Kidney tubule cell (primary cell): ENCODE measurements around the gene DNAH8.
A peak's percentile ranks its signal among the peaks of the same experiment; 100 is the strongest.

ENCODE experiments used
- DNase-seq: peaks from one replicate; pipeline ENCODE4 v3.0.0-alpha.2; 2018; ENCODE audit warnings: low spot score

DNAH8 gene

DNA sequence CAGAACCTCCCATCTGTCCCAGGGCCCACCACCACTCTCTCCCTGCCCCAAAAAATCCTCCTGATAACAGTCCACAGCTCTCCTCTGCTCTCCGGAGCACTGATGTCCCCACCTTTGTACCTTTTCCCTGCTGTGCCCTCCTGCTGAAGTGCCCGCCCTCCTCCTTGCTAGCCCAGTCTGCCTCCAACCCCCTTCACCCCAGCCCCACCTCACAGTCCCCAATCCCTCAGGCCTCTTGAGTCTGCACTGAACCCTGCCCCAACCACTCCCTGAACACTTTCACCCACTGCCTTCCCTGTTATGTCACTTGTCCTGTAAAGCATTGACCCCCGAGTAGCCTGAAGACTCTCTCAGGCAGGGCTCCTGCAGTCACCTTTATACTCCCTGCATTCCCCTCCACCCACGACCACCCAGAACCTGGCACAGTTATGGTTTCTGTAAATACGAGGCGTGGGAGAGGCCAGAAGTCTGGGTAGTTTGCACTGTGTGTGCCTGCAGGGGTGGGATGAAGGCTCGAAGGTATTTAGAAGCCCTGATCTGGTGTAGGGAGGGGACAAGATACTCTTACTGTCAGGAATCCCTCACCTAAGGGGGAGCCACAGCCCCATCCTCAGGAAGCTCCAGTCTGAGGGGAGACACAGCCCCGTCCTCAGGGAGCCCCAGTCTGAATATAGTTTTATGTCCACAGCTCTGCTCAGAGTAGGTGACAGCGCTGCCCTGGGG lies 338.9 kb downstream of the DNAH8 start:
- DNase-seq, result no peak

DNA sequence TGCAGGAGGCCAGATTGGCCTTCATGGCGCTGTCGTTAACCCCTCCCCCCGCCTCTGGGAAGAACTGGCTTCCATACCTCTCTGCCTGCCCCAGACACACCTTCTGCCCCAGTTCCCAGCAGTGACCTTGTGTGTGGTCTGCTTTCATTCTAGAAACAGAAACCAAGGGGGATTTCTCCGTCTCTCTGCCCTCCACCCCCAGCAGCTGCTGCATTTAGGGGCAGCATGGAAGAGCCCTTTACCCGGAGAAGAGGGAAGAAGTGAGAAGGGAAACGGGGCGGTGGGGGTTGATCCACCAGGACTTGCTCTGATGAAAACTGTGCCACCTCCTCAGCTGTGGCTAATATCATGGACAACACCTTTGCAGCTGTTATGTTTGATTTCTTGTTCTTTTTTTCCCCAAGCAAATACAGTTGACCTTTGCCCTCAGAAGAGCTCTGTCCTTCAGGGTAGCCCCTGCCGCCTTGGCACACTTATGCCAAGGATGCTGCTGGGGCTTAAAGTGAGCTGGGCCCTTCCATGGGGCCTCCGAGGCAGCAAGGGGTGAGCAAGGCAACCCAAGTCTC lies 339.5 kb downstream of the DNAH8 start:
- no peak for DNase-seq

DNA sequence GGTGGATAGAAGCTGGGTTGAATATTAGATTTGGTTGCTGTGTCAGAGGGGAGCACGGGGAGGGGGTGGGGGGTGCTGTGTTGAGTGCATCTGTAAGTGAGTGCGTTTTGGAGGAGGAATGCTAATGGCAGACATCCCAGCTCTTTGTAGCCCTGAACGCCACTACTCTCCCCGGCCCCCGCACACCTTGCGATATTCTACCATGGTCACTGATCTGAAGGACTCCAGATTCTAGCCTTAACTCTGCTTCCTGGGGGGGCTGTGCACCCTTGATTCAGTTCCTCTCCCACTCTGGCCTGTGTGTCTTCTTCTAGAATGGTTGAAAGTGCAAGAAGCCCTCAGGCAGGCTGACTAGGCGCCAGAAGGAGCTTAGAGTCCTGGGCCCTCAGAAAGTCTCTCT lies 340.6 kb downstream of the DNAH8 start:
- DNase-seq, result no peak

DNA sequence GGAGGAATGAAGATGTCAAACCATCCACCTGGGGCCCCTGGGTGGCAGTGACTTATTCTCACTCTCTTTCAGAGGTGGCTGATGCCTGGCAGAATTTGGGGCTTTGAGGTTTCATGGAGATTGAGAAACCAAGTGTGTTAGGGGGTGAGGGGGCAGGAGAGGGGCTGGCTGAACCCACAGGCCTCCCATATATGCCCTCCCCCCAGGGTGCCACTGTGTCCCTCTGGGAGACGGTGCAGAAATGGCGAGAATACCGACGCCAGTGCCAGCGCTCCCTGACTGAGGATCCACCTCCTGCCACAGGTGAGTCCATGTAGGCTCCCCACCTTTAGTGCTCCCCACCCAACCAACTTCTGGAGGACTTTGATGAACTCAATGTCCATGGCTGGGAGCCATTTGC lies 341.1 kb downstream of the DNAH8 start:
- no peak for DNase-seq

DNA sequence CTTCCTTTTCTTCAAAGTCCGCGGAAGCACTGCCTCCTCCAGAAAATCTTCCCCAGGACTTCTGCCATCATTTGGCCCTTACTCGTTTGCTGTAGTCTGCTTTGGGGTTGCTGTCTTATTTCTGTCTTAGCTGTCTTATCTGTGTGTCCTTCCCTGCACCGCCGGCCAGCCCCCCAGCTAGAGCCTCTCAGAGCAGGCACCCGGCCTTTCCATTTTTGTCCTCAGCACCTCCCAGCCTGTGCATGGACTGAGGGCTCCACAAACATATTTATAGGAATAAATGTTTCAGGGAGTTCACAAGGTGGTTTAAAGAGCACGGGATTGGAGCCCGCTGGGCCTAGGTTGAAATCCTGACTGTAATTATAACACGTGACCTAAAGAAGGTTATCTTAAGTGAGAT lies 341.6 kb downstream of the DNAH8 start:
- no peak for DNase-seq

DNA sequence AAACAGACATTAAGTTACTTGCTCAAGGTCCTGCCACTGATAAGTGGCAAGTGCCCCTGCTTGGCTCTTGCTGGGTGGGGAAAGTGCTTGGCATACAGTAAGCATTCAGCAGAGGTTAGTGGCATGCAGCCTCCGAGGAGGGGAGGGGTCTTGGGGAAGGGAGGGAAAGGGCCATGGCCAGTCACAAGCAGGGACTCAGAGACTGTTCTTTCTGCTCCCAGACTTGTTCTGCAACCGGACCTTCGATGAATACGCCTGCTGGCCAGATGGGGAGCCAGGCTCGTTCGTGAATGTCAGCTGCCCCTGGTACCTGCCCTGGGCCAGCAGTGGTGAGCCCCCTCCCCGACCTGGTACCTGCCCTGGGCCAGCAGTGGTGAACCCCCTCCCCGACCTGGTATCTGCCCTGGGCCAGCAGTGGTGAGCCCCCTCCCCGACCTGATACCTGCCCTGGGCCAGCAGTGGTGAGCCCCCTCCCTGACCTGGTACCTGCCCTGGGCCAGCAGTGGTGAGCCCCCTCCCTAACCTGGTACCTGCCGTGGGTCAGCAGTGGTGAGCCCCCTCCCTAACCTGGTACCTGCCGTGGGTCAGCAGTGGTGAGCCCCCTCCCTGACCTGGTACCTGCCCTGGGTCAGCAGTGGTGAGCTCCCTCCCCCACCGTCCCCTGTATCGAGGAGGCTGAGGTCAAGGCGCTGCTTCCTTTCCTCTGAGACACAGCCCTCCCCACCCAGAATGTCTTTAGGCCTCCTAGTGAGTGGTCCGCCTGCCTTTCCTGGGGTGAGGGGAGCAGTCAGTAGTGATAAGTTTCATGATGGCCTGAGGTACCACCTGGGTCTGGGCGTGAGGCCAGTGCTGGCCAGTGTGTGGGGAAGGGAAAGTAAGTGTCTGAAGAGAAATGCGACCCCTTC lies 342.4 kb downstream of the DNAH8 start:
- DNase-seq, result no peak

DNA sequence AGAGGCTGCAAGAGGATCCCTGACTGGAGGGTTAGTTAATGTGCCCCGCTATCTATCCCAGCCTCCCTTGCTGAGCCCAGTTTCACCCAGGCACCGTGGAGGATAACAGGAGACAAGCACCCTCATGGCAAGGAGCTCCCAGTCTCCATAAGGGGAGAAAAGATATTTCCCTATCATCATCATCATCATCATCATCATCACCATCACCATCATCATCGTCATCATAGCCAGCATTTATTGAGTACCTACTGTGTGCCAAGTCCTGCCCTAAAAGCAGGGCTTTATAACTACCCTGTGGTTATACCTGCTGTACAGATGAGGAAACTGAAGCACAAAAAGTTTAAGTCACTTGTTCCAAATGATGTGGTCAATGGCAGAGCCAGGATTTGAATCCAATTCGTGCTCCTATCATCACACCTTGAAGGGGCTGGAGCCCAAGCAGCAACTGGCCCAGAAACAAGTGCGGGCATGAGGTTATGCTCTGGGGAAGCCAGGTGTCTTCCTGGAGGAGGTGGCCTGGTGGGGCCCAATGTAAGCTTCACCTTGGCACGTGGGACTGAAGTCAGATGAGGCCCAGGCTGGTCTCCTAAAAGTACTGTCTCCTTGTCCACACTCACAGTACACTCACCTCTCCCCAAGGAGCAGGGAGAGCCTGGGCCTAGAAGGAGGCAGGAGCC lies 343.5 kb downstream of the DNAH8 start:
- no peak for DNase-seq

DNA sequence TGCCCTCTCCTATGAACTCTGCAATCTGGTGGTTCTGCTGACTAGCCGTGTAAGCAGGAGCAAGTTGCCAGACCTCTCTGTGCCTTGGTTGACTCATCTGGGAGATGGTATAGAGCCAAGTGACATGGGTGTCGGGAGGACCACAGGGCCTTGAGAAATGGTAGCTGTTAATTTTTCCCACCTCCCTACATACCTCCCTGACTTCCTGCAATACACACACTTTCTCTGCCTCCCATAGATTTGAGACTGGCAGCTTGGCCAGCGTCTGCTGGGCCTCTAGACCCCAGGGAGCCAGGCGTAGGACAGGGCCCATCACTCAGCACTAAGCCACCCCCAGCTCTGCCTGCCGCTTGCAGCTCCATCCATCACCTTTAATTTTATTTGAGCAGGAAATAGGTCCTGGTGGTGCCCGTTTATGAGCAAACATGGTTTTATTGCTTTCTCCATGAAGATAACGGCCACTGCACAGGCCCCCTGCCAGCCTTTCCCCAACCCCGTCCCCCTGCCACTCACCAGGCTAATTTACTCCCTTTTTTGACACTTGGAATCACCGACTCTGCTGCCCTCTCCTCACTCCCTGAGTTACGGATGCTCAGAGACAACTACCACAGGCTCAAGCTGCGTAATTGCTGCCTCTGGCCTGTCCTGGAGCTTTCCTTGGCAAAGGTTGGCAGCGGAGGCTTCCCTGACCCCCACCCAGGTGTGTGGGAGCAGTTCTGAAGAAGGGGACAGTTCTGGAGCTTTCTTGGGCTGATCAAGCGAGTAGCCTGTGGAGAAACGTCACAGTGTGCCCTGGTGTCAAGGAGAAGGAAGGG lies 344.6 kb downstream of the DNAH8 start:
- DNase-seq, result peak; percentile 3

DNA sequence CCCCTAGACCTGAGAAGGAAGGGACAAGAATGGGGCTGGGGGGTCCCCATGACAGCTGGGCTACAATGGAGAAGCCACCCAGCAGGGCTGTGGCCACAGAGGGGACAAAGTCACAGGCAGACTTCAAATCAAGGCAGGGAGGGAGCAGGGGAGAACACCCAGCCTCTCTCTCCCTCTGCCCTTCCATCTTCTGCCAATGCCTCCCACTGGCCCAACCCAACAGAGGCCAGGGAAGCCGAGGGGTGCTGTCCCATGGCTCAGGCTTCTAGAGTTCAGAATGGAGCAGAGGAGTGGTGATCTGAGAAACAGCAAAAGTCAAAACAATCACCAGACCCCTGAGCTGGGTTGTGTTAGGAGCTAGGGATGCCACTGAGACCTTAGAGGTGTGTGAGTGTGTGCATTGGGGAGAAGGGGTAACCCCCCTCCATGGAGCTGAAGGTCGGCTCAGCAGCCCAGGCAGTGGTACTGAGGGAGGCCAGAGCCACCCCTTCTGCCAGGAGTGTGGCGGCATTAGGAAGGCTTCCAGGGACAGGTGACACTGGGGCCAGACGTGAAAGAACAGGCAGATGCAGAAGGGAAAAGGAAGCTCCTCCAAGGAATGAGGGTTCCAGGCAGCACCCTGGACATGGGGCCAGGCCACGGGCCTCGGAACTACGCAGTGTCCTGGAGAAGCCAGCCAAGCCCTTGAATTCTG lies 345.5 kb downstream of the DNAH8 start:
- DNase-seq, result no peak

DNA sequence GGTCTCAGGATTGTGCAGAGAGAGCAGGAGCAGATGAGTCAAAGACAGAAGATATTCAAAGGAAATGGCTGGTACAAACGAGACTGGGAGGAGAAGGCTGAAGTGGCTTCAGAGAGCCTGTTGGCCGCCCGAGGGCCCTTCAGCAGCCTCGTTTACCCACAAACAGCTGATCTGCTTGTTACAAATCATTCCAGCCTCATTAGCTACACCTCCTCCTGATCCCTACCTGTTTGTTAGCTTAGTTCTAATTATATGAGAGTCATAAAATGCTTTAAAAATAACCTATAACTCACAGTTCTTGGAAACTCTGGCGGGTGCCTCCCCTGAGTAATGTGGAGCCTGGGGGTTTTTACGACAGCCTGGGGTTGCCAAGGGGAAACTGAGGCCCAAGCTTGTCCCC lies 346.1 kb downstream of the DNAH8 start:
- DNase-seq, result no peak

DNA sequence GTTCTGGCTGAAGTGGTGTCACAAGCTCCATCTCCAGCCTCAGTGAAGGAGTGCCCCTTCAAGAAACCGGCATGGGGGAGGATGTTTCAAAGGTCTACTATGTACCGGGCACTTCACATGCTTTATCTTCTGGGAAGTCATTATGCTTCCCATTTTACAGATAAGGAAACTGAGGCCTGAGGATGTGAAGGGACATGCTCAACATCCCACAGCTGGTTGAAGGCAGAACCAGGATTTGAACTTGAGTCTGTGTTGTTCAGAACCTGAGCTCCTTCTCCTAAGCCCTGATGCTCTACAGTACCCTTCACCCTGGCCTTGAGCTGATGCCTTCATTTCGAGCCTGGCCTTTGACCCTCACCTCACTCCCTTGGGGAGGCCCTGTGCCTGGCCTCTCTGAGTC lies 346.5 kb downstream of the DNAH8 start:
- no peak for DNase-seq

DNA sequence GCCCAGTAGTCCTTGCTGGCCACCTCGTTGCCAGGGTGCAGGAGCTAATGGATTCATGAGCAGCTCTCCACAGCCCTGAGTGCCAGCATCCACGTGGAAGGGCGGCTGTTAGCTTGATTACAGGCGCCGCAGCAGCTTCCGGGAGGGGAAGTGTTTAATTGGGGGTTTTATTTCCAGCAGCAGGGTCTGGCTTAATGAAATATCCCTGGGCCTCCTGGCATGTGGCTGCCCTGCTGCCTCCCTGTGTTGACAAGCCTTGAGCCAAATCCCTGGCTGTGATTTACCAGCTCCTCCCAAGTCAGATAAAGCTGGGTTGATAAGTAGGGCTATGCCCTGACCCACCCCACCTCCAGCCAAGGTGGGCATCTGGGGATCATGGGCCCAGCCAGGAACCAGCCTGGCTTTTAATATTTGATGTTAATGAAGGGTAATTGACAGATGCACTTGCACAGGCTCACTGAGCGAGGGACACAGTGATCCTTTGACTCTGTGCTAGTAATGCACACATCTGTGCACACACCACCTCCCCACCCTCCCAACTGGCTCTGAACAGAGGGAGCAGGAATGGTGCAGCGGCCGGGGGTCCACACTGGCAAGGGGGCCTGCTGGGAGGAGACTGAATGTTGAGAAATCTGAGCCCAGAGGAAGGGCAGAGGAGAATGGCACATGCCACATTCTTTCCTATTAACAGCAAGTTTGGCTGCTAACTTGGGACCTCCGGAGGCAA lies 347.1 kb downstream of the DNAH8 start:
- DNase-seq, result no peak

DNA sequence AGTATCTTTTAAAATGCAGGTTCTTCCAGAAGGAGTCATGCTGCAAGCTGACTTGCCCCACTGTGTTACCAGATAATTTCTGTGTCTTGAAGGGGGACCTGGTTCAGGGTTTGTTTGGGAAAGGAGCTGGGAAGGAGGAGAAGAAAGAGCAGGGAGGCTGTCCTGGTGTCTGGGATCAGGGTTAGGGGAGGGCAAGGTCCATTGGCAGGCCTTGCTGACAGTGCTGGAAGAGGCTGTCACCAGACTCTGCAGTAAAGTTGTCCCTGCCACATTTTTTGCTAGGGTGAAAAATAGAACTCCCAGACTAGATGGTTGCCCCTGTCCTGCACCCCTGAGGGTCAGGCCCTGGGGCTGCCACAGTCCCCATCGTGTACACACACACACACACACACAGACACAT lies 348.4 kb downstream of the DNAH8 start:
- no peak for DNase-seq

DNA sequence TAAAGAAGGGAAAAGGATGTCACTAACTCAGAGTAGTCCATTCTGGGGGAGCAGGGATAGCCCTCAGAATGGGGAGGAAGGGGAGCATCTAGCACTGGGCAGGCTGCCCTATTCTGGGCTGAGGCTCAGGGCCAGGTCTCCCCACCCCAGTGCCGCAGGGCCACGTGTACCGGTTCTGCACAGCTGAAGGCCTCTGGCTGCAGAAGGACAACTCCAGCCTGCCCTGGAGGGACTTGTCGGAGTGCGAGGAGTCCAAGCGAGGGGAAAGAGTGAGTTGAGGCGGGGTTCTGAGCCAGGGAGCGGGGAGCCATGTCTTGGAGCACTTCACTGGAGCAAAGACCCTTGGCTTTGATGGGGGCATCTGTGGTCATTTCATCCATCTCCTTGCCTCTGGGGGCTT lies 350.4 kb downstream of the DNAH8 start:
- no peak for DNase-seq

DNA sequence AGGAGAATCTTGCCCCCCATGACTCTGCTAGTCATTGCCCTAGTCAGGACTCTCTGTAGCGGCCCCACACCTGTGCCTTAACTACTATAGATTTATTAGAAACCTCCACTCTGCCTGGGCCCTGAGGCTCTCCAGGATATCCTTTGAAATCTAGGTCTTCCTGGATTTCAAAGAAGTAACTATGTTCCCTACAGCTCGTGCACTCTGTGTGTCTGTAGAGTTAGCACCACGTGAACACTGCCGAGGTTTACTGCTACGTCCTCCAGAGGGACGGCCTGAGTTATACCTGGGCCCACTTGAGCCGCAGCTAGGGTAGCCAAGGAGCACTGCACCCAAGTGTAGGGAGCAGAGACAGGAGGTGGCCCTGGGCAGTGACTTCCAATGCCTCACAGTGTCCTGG lies 353.3 kb downstream of the DNAH8 start:
- no peak for DNase-seq

DNA sequence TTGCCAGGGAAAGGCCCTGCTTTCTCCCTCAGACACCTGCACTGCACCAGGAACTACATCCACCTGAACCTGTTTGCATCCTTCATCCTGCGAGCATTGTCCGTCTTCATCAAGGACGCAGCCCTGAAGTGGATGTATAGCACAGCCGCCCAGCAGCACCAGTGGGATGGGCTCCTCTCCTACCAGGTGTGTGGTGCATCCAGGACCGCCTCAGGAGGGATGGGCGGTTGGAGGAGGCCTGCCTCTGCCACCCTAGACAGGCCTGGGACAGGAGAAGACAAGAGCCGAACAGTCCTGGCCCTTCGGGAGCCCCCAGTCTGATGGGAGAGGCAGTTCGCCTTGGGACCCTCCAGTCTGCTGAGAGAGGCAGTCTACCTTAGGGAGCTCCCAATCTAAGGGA lies 357.7 kb downstream of the DNAH8 start:
- no peak for DNase-seq

DNA sequence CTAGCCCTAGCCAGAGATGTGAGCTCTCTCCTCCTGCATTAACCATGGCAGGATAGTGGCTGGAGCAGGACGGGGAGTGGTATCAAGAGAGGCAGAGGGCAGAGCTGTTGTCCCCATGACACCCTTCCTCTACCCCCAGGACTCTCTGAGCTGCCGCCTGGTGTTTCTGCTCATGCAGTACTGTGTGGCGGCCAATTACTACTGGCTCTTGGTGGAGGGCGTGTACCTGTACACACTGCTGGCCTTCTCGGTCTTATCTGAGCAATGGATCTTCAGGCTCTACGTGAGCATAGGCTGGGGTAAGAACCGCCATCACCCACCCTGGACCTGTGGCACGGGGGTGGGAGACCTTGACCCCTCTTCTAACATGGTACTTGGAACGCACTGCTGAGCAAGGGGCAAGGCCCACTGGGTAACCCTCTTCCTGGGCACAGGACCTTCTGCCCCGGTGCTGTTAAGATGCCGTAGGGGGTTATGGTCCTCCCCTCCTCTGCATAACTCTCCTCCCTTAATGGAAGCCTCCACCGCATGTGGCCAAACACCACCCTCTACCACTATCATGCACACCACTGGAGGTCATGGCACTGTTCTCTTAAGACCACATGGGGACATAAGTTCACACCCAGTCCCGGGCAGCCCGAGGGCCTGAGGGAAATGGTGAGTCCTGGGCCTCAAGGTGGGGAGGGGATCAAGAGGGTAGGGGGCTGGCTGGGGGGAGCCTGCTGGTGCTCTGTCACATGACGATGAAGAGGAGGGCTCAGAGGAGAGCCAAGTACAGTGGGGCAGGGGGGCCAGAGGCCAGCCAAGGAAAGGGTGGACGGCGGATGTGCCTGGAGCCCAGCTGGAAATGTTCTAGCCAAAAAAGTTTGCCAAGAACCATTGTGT lies 358.6 kb downstream of the DNAH8 start:
- DNase-seq, result no peak

DNA sequence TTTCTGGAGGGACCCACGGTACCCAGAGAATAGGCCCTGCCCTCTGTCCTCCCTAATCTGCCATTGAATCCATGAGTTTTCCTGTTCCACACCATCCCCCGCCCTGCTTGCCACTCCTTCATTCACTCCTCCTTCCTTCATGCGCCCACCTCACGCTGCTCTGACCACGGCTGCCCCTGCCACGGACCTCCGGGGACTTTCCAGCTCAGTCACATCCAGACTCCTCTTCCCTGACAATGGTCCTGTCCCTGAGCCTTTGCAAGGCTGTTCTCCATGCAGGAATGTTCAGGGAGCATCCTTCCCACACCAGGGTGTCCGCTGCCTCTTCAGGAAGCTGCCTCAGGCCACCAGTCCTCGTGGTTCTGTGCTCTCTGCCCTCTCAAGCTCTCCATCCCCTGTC lies 359.4 kb downstream of the DNAH8 start:
- no peak for DNase-seq

DNA sequence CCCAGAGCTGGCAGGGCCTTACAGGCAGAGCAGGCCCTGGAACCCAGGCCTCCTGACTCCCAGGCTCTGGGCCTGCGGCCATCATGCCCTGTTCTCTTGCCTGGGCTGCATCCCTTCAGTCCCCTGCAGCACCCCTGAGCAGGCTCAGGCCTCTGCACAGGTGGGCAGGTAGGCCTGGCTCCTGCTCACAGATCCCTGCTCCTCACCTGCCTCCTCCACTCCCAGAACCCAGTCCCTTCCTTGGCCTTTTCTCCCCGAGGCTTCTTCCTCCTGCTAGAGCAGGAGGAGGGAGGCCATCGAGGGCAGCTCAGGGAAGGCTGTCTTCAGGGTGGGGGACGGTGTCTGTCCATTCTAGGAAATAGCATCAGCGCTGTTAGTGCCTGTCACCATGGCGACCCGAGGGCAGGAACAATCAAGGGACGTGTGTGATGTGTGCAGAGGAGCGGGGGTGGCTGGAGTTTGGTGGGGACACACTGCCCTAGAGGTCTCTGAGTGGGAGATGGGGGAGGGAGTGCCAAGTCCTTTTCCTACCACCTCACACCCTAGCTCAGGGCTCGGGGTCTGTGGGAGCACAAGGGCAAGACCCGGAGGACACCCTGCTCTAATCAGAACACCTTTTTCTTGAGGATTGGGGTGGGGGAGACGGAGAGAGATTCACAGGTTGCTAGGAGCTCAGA lies 360.0 kb downstream of the DNAH8 start:
- DNase-seq, result no peak
